Activated CD4-positive, alpha-beta T cell treated with anti-CD3 and anti-CD28 coated beads for 4 hours (primary cell): Measurements from ENCODE around the gene COQ2.
A peak's percentile ranks its signal among the peaks of the same experiment; 100 is the strongest.
"Not testable (repeated sequence)": the region's sequence is repeated elsewhere in the genome, so short reads cannot be mapped to it uniquely, and the experiment has no call there.

Experiments
- DNase-seq, 2 donors: peaks; one replicate each; pipeline ENCODE4 v3.0.0-alpha.2; 2020

The COQ2 gene

GRCh38 chr4:83284193-83285054, at the start of gene COQ2:
TSS of gene COQ2 (minus strand) at chr4:83284798. CDS start at chr4:83284764, 34 bp downstream.
- DNase-seq = peak; percentile 93

GRCh38 chr4:83331956-83332355, 47.4 kb upstream of the COQ2 start:
- DNase-seq = no peak

GRCh38 chr4:83329521-83330110, 45.0 kb upstream of the COQ2 start:
- no peak for DNase-seq

GRCh38 chr4:83328521-83329187, 44.1 kb upstream of the COQ2 start:
- no peak for DNase-seq

- DNase-seq = no peak
Observed at GRCh38 chr4:83326546-83326945, 41.9 kb upstream of the COQ2 start.

GRCh38 chr4:83325306-83325705, 40.7 kb upstream of the COQ2 start:
- DNase-seq = not testable (repeated sequence)

- no peak for DNase-seq
Observed at GRCh38 chr4:83323136-83323535, 38.5 kb upstream of the COQ2 start.

- DNase-seq = no peak
Observed at GRCh38 chr4:83320548-83320947, 36.0 kb upstream of the COQ2 start.

GRCh38 chr4:83318666-83319065, 34.1 kb upstream of the COQ2 start:
- no peak for DNase-seq

GRCh38 chr4:83317671-83318070, 33.1 kb upstream of the COQ2 start:
- DNase-seq = no peak

- DNase-seq = no peak
Observed at GRCh38 chr4:83316459-83317165, 32.0 kb upstream of the COQ2 start.

GRCh38 chr4:83315341-83315870, 30.8 kb upstream of the COQ2 start:
- DNase-seq = no peak

GRCh38 chr4:83308672-83309071, 24.1 kb upstream of the COQ2 start:
- DNase-seq = no peak

GRCh38 chr4:83307920-83308319, 23.3 kb upstream of the COQ2 start:
- DNase-seq = no peak

GRCh38 chr4:83305187-83305586, 20.6 kb upstream of the COQ2 start:
- no peak for DNase-seq

GRCh38 chr4:83297548-83298260, 13.1 kb upstream of the COQ2 start:
- no peak for DNase-seq

GRCh38 chr4:83293305-83294046, 8.9 kb upstream of the COQ2 start:
- no peak for DNase-seq

GRCh38 chr4:83290059-83290774, 5.6 kb upstream of the COQ2 start:
- not testable (repeated sequence) for DNase-seq

GRCh38 chr4:83288381-83288780, 3.8 kb upstream of the COQ2 start:
- not testable (repeated sequence) for DNase-seq

- DNase-seq = peak; percentile 2 to 13
Observed at GRCh38 chr4:83285055-83285407, 433 bp upstream of the COQ2 start.

GRCh38 chr4:83283181-83283580, 1.4 kb downstream of the COQ2 start:
- no peak for DNase-seq
